ENCODE measurements around the gene LCE7A.

LCE7A gene, protein sequence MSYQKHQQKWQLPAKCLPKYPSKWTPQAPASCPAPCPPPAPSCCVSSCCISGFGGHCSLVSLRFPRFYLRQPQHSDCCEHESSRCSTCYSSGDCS

DNA sequence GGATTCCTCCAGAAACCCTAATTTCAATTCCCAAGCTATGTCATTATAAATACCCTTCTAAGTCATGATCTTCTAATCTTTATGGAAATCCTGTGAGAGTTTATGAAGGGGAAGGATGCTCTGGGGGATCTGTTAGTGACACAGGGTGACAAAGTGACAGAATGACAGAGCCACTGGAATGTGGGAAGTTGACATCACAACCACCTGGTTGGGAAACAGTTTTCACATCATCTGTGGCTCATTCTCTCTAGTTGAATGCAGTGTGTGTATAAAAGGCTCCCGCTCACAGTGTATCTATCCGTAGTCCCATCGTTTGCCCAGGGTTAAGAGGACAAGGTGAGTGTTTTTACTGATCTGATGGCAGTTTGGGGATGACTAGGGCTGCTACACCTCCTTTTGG is at the start of gene LCE7A:
Gene LCE7A (plus strand): TSS at position 301 of the 400 bp plus-strand sequence. CDS start 702 bp downstream, outside the sequence.
- no peak within 1 kb of the TSS for H3K4me3 ChIP-seq (ENCODE audit: low read depth, low read length)

DNA sequence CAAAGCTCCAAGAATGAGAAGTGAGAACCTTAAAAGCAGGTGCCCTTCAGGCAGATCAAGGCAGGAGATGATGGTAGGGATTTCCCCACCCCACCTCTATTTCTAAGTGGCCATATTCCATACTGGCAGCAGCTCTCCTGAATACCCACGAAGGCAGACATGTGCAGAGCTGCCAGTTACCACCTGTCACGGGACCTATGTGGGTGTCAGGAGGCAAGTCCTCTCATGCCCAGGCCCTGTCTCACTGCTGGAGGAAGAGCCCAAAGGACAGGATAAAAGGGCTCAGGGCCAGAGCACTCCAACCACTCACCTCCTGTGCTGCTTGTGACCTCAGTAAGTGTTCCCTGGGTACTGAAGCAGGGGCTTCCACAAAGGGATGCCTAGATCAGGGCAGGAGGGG is 48.7 kb upstream of the LCE7A start:
- no peak for DNase-seq (ENCODE audit: low read depth)
- H3K4me3 ChIP-seq (ENCODE audit: low read depth, low read length): no peak overlapping the region
- TF ChIP-seq, protein P1, sequence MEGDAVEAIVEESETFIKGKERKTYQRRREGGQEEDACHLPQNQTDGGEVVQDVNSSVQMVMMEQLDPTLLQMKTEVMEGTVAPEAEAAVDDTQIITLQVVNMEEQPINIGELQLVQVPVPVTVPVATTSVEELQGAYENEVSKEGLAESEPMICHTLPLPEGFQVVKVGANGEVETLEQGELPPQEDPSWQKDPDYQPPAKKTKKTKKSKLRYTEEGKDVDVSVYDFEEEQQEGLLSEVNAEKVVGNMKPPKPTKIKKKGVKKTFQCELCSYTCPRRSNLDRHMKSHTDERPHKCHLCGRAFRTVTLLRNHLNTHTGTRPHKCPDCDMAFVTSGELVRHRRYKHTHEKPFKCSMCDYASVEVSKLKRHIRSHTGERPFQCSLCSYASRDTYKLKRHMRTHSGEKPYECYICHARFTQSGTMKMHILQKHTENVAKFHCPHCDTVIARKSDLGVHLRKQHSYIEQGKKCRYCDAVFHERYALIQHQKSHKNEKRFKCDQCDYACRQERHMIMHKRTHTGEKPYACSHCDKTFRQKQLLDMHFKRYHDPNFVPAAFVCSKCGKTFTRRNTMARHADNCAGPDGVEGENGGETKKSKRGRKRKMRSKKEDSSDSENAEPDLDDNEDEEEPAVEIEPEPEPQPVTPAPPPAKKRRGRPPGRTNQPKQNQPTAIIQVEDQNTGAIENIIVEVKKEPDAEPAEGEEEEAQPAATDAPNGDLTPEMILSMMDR (conservative IDR thresholded peaks at IDR 0.05; ENCODE audit: low read depth, low read length): no peak

More for the DNA sequence above, at the start of gene LCE7A:
- no peak for DNase-seq (ENCODE audit: low read depth)
- TF ChIP-seq, protein P1 (conservative IDR thresholded peaks at IDR 0.05; ENCODE audit: low read depth, low read length): no peak

DNA sequence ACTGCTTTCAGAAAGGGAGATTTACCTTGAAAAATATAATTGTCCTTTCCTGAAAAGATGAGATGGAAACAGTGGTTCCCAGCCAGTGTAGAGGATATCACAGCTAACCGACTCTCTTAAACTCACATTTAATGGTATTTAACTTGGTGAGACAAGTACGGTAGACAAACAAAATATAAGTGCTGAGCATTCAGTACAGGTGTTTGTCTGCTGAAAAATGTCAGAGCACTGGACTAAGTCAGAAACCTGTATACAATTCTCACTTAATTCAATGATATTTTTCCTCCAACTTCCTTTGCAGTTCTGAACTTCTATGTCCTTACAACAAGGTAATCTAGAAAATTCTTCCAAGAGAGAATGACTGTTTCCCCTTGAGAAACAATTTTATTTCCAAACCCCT is 48.1 kb upstream of the LCE7A start, which contains the start of gene LCE1B:
Gene LCE1B (plus strand): TSS at position 301 of the 400 bp plus-strand sequence. CDS start 476 bp downstream, outside the sequence.
- H3K4me3 ChIP-seq (ENCODE audit: low read depth, low read length): no peak within 1 kb of the TSS
- no peak for DNase-seq (ENCODE audit: low read depth)
- TF ChIP-seq, protein P1 (conservative IDR thresholded peaks at IDR 0.05; ENCODE audit: low read depth, low read length): no peak

DNA sequence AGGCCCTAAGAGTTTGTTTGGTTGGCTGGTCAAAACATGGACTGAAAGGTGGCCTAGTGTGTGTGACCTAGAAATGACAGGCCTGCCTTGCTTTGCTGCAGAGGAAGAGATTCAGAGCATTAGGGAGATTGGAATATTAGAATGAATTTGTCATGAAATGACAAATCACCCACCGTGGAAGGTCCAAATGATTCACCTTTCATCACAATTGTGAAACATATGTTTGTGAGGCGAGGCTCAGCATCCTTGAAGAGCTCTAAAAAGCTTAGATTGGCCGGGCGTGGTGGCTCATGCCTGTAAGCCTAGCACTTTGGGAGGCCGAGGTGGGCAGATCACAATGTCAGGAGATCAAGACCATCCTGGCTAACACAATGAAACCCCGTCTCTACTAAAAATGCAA is 42.5 kb upstream of the LCE7A start:
- TF ChIP-seq, protein P1 (conservative IDR thresholded peaks at IDR 0.05; ENCODE audit: low read depth, low read length): no peak

DNA sequence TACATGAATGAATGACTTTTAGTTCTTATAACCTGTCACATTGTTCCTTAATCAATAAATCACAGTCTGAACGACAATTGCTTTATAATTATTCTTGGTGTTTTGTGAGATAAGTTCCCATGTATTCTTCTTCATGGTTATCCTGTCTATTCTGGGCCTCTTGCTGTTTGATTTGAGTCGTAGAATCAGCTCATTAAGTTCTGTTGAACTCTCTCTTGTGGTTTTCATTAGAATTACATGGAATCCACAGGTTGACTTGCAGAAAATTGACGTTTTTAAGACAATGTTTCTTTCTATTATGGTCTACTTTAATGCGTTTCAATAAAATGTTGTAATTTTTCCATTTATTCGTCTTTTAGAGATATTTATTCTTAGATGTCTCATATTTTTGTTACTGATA is 36.5 kb upstream of the LCE7A start:
- H3K4me3 ChIP-seq (ENCODE audit: low read depth, low read length): no peak overlapping the region
- TF ChIP-seq, protein P1 (conservative IDR thresholded peaks at IDR 0.05; ENCODE audit: low read depth, low read length): no peak

More for the DNA sequence above, 42.5 kb upstream of the LCE7A start:
- DNase-seq (ENCODE audit: low read depth): no peak
- no peak overlapping the region for H3K4me3 ChIP-seq (ENCODE audit: low read depth, low read length)

DNA sequence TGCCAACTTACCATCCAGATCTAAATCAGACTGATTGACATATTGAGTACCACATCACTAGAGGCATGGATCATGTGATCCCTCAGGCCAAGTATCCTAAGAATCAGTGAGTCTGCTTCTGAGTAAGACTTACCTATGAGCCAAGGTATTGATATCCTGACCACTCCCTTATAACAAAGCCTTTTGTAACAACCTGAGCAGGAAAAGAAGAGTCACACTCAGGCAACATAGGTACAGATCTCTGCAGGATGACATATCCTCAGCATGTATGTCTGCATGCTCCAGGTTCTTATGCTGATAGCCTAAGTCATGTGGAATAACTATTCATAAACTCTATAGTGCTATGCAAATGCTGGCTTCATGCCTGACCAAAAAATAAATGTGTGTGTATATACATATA is 34.8 kb upstream of the LCE7A start:
- TF ChIP-seq, protein P1 (conservative IDR thresholded peaks at IDR 0.05; ENCODE audit: low read depth, low read length): no peak
- no peak for DNase-seq (ENCODE audit: low read depth)
- H3K4me3 ChIP-seq (ENCODE audit: low read depth, low read length): no peak overlapping the region

More for the DNA sequence above, 36.5 kb upstream of the LCE7A start:
- DNase-seq (ENCODE audit: low read depth): no peak

DNA sequence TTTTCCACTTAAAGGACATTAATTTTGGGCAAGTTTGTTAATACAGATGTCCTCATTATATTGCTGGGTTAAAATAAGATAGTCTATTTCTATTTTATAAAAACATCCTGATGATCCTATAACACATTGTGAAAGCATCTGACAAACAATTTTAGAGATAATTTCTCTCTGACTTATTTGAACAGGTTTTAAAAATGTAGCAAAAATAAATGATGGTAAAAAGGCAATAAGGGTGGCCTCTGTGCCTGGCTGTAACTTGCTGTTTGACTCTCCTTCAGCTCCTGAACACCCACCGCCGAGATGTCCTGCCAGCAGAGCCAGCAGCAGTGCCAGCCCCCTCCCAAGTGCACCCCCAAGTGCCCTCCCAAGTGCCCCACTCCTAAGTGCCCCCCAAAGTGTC is 32.6 kb upstream of the LCE7A start, which contains the start of gene LCE1A:
Gene LCE1A (plus strand): TSS at position 301 of the 400 bp plus-strand sequence. CDS start 0 bp downstream, at position 301.
- DNase-seq (ENCODE audit: low read depth): no peak
- TF ChIP-seq, protein P1 (conservative IDR thresholded peaks at IDR 0.05; ENCODE audit: low read depth, low read length): no peak
- H3K4me3 ChIP-seq (ENCODE audit: low read depth, low read length): no peak within 1 kb of the TSS
